Measurements from ENCODE around the gene TMCO2.
"Not testable (repeated sequence)": the region's sequence is repeated elsewhere in the genome, so short reads cannot be mapped to it uniquely, and the experiment has no call there.

TMCO2 gene

GRCh38 chr1:40247655-40248054, at the start of gene TMCO2:
TSS of gene TMCO2 (plus strand) at chr1:40247937. CDS start at chr1:40247994, 57 bp downstream.
- no peak for DNase-seq (ENCODE audit: low spot score)

GRCh38 chr1:40199126-40199525, 48.6 kb upstream of the TMCO2 start:
- DNase-seq (ENCODE audit: low spot score), result no peak

GRCh38 chr1:40204856-40205255, 42.9 kb upstream of the TMCO2 start:
- no peak for DNase-seq (ENCODE audit: low spot score)

GRCh38 chr1:40210511-40211204, 37.1 kb upstream of the TMCO2 start:
- DNase-seq (ENCODE audit: low spot score), result no peak

GRCh38 chr1:40218333-40218732, 29.4 kb upstream of the TMCO2 start:
- DNase-seq (ENCODE audit: low spot score), result no peak

GRCh38 chr1:40221471-40221905, 26.2 kb upstream of the TMCO2 start:
- not testable (repeated sequence) for DNase-seq (ENCODE audit: low spot score)

- DNase-seq (ENCODE audit: low spot score), result peak; percentile 30
Measured at GRCh38 chr1:40221977-40222772, 25.6 kb upstream of the TMCO2 start.

GRCh38 chr1:40224040-40224439, 23.7 kb upstream of the TMCO2 start:
- DNase-seq (ENCODE audit: low spot score), result no peak

- no peak for DNase-seq (ENCODE audit: low spot score)
Measured at GRCh38 chr1:40226192-40226591, 21.5 kb upstream of the TMCO2 start.

- DNase-seq (ENCODE audit: low spot score), result no peak
Measured at GRCh38 chr1:40232444-40232843, 15.3 kb upstream of the TMCO2 start.

- no peak for DNase-seq (ENCODE audit: low spot score)
Measured at GRCh38 chr1:40239626-40240025, 8.1 kb upstream of the TMCO2 start.

- DNase-seq (ENCODE audit: low spot score), result no peak
Measured at GRCh38 chr1:40240390-40240789, 7.3 kb upstream of the TMCO2 start.

- DNase-seq (ENCODE audit: low spot score), result no peak
Measured at GRCh38 chr1:40241362-40241761, 6.4 kb upstream of the TMCO2 start.

- no peak for DNase-seq (ENCODE audit: low spot score)
Measured at GRCh38 chr1:40243351-40243750, 4.4 kb upstream of the TMCO2 start.

GRCh38 chr1:40244138-40244744, 3.5 kb upstream of the TMCO2 start:
- no peak for DNase-seq (ENCODE audit: low spot score)

- DNase-seq (ENCODE audit: low spot score), result no peak
Measured at GRCh38 chr1:40245686-40246085, 2.1 kb upstream of the TMCO2 start.

GRCh38 chr1:40248412-40248811, 675 bp downstream of the TMCO2 start:
- no peak for DNase-seq (ENCODE audit: low spot score)

- DNase-seq (ENCODE audit: low spot score), result no peak
Measured at GRCh38 chr1:40251456-40251855, 3.7 kb downstream of the TMCO2 start.

- no peak for DNase-seq (ENCODE audit: low spot score)
Measured at GRCh38 chr1:40252601-40253000, 4.9 kb downstream of the TMCO2 start.

GRCh38 chr1:40255231-40255630, 7.5 kb downstream of the TMCO2 start:
- no peak for DNase-seq (ENCODE audit: low spot score)

GRCh38 chr1:40256401-40257084, 8.8 kb downstream of the TMCO2 start:
- DNase-seq (ENCODE audit: low spot score), result no peak

- no peak for DNase-seq (ENCODE audit: low spot score)
Measured at GRCh38 chr1:40257313-40257687, 9.6 kb downstream of the TMCO2 start.

Data from hematopoietic multipotent progenitor cell treated with erythropoietin and hydrocortisone succinate and interleukin-3 and kit ligand, for 15 days (in vitro differentiated cells).